SU-DHL-6 (cell line): ENCODE data around the gene MAP1S.

Experiments used
- EZH2phosphoT487 ChIP-seq: fragments of 200-600 bp; sonication (generic), shearing (Covaris generic); conservative IDR thresholded peaks from 2 replicates; pipeline ENCODE4 v1.6.1; 2018; ENCODE audit warnings: mild to moderate bottlenecking, antibody characterized with exemption, low read length, moderate library complexity, mixed read lengths
- TF ChIP-seq, protein P1 (sequence below): fragments of 200-600 bp; sonication (generic); IDR thresholded peaks from one replicate; pipeline ENCODE4 v1.5.1; 2017; ENCODE audit warnings: antibody characterized with exemption, mild to moderate bottlenecking, low read length, moderate library complexity; ENCODE audit not compliant: insufficient read depth, poor library complexity, severe bottlenecking

DNA sequence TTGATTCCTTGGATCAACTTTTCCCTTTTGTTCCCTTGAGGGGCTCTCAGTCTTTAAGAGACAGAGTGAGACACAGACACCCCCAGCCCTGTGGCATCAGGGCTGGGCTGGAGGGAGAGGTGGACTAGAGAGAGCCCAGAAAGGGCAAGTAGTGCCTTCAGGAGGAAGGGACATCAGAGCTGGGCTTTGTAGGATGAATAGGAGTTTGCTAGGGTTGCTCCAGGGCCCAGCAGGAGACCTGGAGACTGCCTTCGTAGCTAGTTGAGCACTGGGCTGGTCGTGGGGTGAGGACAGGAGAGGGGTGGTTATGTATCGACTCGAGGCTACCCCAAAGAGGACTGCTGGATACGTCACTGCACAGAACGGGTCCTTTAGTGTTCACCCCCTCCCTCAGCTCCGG, 5.4 kb downstream of the MAP1S start:
- TF ChIP-seq, protein P1, sequence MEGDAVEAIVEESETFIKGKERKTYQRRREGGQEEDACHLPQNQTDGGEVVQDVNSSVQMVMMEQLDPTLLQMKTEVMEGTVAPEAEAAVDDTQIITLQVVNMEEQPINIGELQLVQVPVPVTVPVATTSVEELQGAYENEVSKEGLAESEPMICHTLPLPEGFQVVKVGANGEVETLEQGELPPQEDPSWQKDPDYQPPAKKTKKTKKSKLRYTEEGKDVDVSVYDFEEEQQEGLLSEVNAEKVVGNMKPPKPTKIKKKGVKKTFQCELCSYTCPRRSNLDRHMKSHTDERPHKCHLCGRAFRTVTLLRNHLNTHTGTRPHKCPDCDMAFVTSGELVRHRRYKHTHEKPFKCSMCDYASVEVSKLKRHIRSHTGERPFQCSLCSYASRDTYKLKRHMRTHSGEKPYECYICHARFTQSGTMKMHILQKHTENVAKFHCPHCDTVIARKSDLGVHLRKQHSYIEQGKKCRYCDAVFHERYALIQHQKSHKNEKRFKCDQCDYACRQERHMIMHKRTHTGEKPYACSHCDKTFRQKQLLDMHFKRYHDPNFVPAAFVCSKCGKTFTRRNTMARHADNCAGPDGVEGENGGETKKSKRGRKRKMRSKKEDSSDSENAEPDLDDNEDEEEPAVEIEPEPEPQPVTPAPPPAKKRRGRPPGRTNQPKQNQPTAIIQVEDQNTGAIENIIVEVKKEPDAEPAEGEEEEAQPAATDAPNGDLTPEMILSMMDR, result no peak
- no peak for TF ChIP-seq EZH2phosphoT487
